Astrocyte (in vitro differentiated cells and primary cell): ENCODE results near the gene SLC13A5. TPM values are rescaled to one million over a fixed set of nuclear protein-coding genes. Genes with fewer than 3 reads are reported as not detected.
"Not testable (repeated sequence)": the region's sequence is repeated elsewhere in the genome, so short reads cannot be mapped to it uniquely, and the experiment has no call there.

ENCODE experiments used
- DNase-seq: peaks from one replicate; pipeline ENCODE4 v3.0.0-alpha.2; 2010; ENCODE audit warnings: low read depth
- FAIRE-seq: peaks from 2 replicates; lab custom pipeline; 2011; peaks lifted over from hg19 to GRCh38; lab: Jason Lieb, UNC
- H2AFZ ChIP-seq: 2 replicates; pipeline ENCODE4 v1.6.0; 2012; ENCODE audit warnings: low read depth, low read length, inconsistent platforms
- H3K27ac ChIP-seq: 2 replicates; pipeline ENCODE4 v1.5.1; 2011; ENCODE audit warnings: low read depth, low read length, inconsistent platforms
- H3K27me3 ChIP-seq: 2 replicates; pipeline ENCODE4 v1.6.0; 2011; ENCODE audit warnings: low read length, inconsistent platforms; ENCODE audit not compliant: insufficient read depth
- H3K36me3 ChIP-seq: 2 replicates; pipeline ENCODE4 v1.5.1; 2011; ENCODE audit warnings: low read length, inconsistent platforms; ENCODE audit not compliant: insufficient read depth
- H3K4me1 ChIP-seq: 2 replicates; pipeline ENCODE4 v1.5.1; 2011; ENCODE audit warnings: low read length, inconsistent platforms; ENCODE audit not compliant: insufficient read depth
- H3K4me2 ChIP-seq: 2 replicates; pipeline ENCODE4 v1.6.0; 2012; ENCODE audit warnings: low read length, inconsistent platforms
- H3K4me3 ChIP-seq: 2 replicates; pipeline ENCODE4 v1.5.1; 2011; ENCODE audit warnings: low read depth, mild to moderate bottlenecking, low read length, inconsistent platforms; ENCODE audit not compliant: insufficient read depth
- H3K79me2 ChIP-seq: 2 replicates; pipeline ENCODE4 v1.6.0; 2012; ENCODE audit warnings: mild to moderate bottlenecking, low read length, inconsistent platforms; ENCODE audit not compliant: insufficient read depth
- H3K9ac ChIP-seq: 2 replicates; pipeline ENCODE4 v1.6.0; 2012; ENCODE audit warnings: mild to moderate bottlenecking, low read length, inconsistent platforms
- H3K9me3 ChIP-seq: 2 replicates; pipeline ENCODE4 v1.5.1; 2012; ENCODE audit warnings: low read depth, mild to moderate bottlenecking, low read length, inconsistent platforms; ENCODE audit not compliant: insufficient read depth
- H4K20me1 ChIP-seq: 2 replicates; pipeline ENCODE4 v1.6.0; 2012; ENCODE audit warnings: low read length, inconsistent platforms; ENCODE audit not compliant: insufficient read depth
- H3K27ac Mint-ChIP-seq: one replicate; pipeline ENCODE4 v1.8.0; 2021; ENCODE audit warnings: mild to moderate bottlenecking, mixed read lengths; ENCODE audit not compliant: unreplicated experiment
- H3K27me3 Mint-ChIP-seq: one replicate; pipeline ENCODE4 v1.8.0; 2021; ENCODE audit warnings: low read depth, mixed read lengths; ENCODE audit not compliant: unreplicated experiment
- H3K36me3 Mint-ChIP-seq: one replicate; pipeline ENCODE4 v1.8.0; 2021; ENCODE audit warnings: low read depth, mixed read lengths; ENCODE audit not compliant: unreplicated experiment
- H3K4me1 Mint-ChIP-seq: one replicate; pipeline ENCODE4 v1.8.0; 2021; ENCODE audit warnings: low read depth, mixed read lengths; ENCODE audit not compliant: unreplicated experiment
- H3K4me3 Mint-ChIP-seq: one replicate; pipeline ENCODE4 v1.8.0; 2021; ENCODE audit warnings: mild to moderate bottlenecking, moderate library complexity, mixed read lengths; ENCODE audit not compliant: unreplicated experiment
- H3K9me3 Mint-ChIP-seq: one replicate; pipeline ENCODE4 v1.8.0; 2021; ENCODE audit warnings: mild to moderate bottlenecking, mixed read lengths; ENCODE audit not compliant: unreplicated experiment
- EZH2 ChIP-seq: IDR thresholded peaks from 2 replicates; pipeline ENCODE4 v1.6.1; 2012; ENCODE audit warnings: mild to moderate bottlenecking, low read length, inconsistent platforms; ENCODE audit not compliant: insufficient read depth
- total RNA-seq: library from RNA; stranded (reverse); gene quantifications from 2 replicates; pipeline ENCODE4 v1.2.1, GENCODE V29; 2021
- TF ChIP-seq, protein P1 (sequence below): IDR thresholded peaks from 2 replicates; pipeline ENCODE4 v1.5.1; 2011; ENCODE audit warnings: low read depth, mild to moderate bottlenecking, inconsistent platforms, low read length, moderate library complexity; ENCODE audit not compliant: insufficient read depth

The SLC13A5 gene
- total RNA-seq, 1 donor from 2014 or later = 6.9 TPM

GRCh38 chr17:6657633-6658287 lies 55.4 kb downstream of the SLC13A5 start:
- Mint-ChIP-seq H3K27ac (peak overlapping the region; percentile 12), H3K4me3 (peak overlapping the region; percentile 77), H3K36me3 (peaks cover 5% of the 10 kb centered on the region), H3K27me3 (peaks cover 61% of the 10 kb centered on the region), H3K9me3 (peaks cover 3% of the 10 kb centered on the region), H3K4me1 (peaks cover 14% of the 10 kb centered on the region)
- H3K27ac ChIP-seq = no peak overlapping the region
- H3K36me3 ChIP-seq = no peaks in the 10 kb centered on the region
- TF ChIP-seq EZH2 = no peak
- TF ChIP-seq, protein P1, sequence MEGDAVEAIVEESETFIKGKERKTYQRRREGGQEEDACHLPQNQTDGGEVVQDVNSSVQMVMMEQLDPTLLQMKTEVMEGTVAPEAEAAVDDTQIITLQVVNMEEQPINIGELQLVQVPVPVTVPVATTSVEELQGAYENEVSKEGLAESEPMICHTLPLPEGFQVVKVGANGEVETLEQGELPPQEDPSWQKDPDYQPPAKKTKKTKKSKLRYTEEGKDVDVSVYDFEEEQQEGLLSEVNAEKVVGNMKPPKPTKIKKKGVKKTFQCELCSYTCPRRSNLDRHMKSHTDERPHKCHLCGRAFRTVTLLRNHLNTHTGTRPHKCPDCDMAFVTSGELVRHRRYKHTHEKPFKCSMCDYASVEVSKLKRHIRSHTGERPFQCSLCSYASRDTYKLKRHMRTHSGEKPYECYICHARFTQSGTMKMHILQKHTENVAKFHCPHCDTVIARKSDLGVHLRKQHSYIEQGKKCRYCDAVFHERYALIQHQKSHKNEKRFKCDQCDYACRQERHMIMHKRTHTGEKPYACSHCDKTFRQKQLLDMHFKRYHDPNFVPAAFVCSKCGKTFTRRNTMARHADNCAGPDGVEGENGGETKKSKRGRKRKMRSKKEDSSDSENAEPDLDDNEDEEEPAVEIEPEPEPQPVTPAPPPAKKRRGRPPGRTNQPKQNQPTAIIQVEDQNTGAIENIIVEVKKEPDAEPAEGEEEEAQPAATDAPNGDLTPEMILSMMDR = no peak
- H3K4me3 ChIP-seq = no peak overlapping the region
- H4K20me1 ChIP-seq = no peaks in the 10 kb centered on the region
- no peak for FAIRE-seq
- no peak overlapping the region for H2AFZ ChIP-seq
- no peak overlapping the region for H3K4me2 ChIP-seq
- H3K9me3 ChIP-seq = no peaks in the 10 kb centered on the region
- peaks cover 49% of the 10 kb centered on the region for H3K27me3 ChIP-seq
- H3K79me2 ChIP-seq = no peaks in the 10 kb centered on the region
- H3K4me1 ChIP-seq = peaks cover 13% of the 10 kb centered on the region
- DNase-seq = no peak
- H3K9ac ChIP-seq = no peak overlapping the region

- Histone ChIP-seq H3K4me1 (peaks cover 21% of the 10 kb centered on the region), H3K27me3 (peaks cover 49% of the 10 kb centered on the region)
- H3K36me3 Mint-ChIP-seq, H3K27ac ChIP-seq, H4K20me1 ChIP-seq, H3K79me2 ChIP-seq, DNase-seq, FAIRE-seq, H3K4me3 ChIP-seq, H3K4me2 ChIP-seq, H3K9me3 Mint-ChIP-seq, H2AFZ ChIP-seq, H3K9ac ChIP-seq, H3K36me3 ChIP-seq, H3K9me3 ChIP-seq: not testable (repeated sequence)
- peaks cover 54% of the 10 kb centered on the region for H3K27me3 Mint-ChIP-seq
- H3K27ac Mint-ChIP-seq = peak overlapping the region; percentile 12
- H3K4me3 Mint-ChIP-seq = peak overlapping the region; percentile 75
- H3K4me1 Mint-ChIP-seq = peaks cover 16% of the 10 kb centered on the region
These were observed 56.2 kb downstream of the SLC13A5 start for GRCh38 chr17:6656797-6657632.

- not testable (repeated sequence) for H3K4me3 ChIP-seq, H2AFZ ChIP-seq, H3K9me3 ChIP-seq, H4K20me1 ChIP-seq, H3K36me3 ChIP-seq, H3K9ac ChIP-seq, DNase-seq, H3K36me3 Mint-ChIP-seq, H3K9me3 Mint-ChIP-seq, H3K27ac ChIP-seq, H3K27ac Mint-ChIP-seq, H3K79me2 ChIP-seq, FAIRE-seq
- Histone ChIP-seq H3K4me2 (peak overlapping the region; percentile 64), H3K27me3 (peaks cover 43% of the 10 kb centered on the region), H3K4me1 (peaks cover 25% of the 10 kb centered on the region)
- Mint-ChIP-seq H3K27me3 (peaks cover 47% of the 10 kb centered on the region), H3K4me3 (peak overlapping the region; percentile 78), H3K4me1 (peaks cover 16% of the 10 kb centered on the region)
- peak; percentile 12 for TF ChIP-seq EZH2
These were observed 57.3 kb downstream of the SLC13A5 start for GRCh38 chr17:6655732-6656361.
